Measurements from ENCODE around the gene TMA16. TPM values are rescaled to one million over a fixed set of nuclear protein-coding genes. Genes with fewer than 3 reads are reported as not detected.
"Not testable (repeated sequence)": the region's sequence is repeated elsewhere in the genome, so short reads cannot be mapped to it uniquely, and the experiment has no call there.

TMA16 gene
- total RNA-seq, 4 donors from 2014 or later, result 11.8 to 21.1 (median 18.7) TPM

- no peak overlapping the region for H3K27ac ChIP-seq
- H3K27me3 ChIP-seq, result no peaks in the 10 kb centered on the region
- TF ChIP-seq CTCF (IDR thresholded peaks at IDR 0.05) (no peak), POLR2AphosphoS5 (IDR thresholded peaks at IDR 0.05) (no peak), POLR2A (IDR thresholded peaks at IDR 0.05) (no peak), EP300 (IDR thresholded peaks at IDR 0.05) (no peak)
- peaks cover 0 to 66% of the 10 kb centered on the region in 2 donors for H3K36me3 ChIP-seq
- no peak overlapping the region for H3K4me3 ChIP-seq
- WGBS, 2 donors (ENCODE audit: low coverage in 1 of 2), result 92 to 96% methylated on average over 2 to 3 of the region's 4 CpGs
- no peaks in the 10 kb centered on the region for H3K9me3 ChIP-seq
- ATAC-seq, result no peak
- H3K4me1 ChIP-seq, result no peaks in the 10 kb centered on the region
Observed at GRCh38 chr4:163528653-163529052, 34.2 kb downstream of the TMA16 start.

GRCh38 chr4:163534056-163534455 is 39.6 kb downstream of the TMA16 start:
- H3K4me3 ChIP-seq, result no peak overlapping the region
- H3K27me3 ChIP-seq, result no peaks in the 10 kb centered on the region
- ATAC-seq, result no peak
- H3K36me3 ChIP-seq, result peaks cover 0 to 26% of the 10 kb centered on the region in 2 donors
- H3K9me3 ChIP-seq, result no peaks in the 10 kb centered on the region
- no peak overlapping the region for H3K27ac ChIP-seq
- H3K4me1 ChIP-seq, result no peaks in the 10 kb centered on the region
- WGBS, 2 donors (ENCODE audit: low coverage in 1 of 2), result 68 to 90% methylated on average over 3 to 4 of the region's 4 CpGs
- TF ChIP-seq POLR2AphosphoS5 (IDR thresholded peaks at IDR 0.05), result no peak
- TF ChIP-seq POLR2A (IDR thresholded peaks at IDR 0.05), result no peak
- no peak for TF ChIP-seq CTCF (IDR thresholded peaks at IDR 0.05)
- no peak for TF ChIP-seq EP300 (IDR thresholded peaks at IDR 0.05)

GRCh38 chr4:163535657-163536056 is 41.2 kb downstream of the TMA16 start:
- 56 to 75% methylated on average over 1 of the region's 1 CpG for WGBS, 2 donors (ENCODE audit: low coverage in 1 of 2)
- H3K4me1 ChIP-seq, result no peaks in the 10 kb centered on the region
- H3K4me3 ChIP-seq, result no peak overlapping the region
- no peak for ATAC-seq
- H3K27me3 ChIP-seq, result no peaks in the 10 kb centered on the region
- no peaks in the 10 kb centered on the region for H3K9me3 ChIP-seq
- H3K27ac ChIP-seq, result no peak overlapping the region
- peaks cover 0 to 14% of the 10 kb centered on the region in 2 donors for H3K36me3 ChIP-seq
- TF ChIP-seq POLR2AphosphoS5 (IDR thresholded peaks at IDR 0.05) (no peak), CTCF (IDR thresholded peaks at IDR 0.05) (no peak), EP300 (IDR thresholded peaks at IDR 0.05) (no peak)

- Histone ChIP-seq H3K9me3 (no peaks in the 10 kb centered on the region), H3K4me1 (no peaks in the 10 kb centered on the region), H3K4me3 (no peak overlapping the region), H3K27ac (no peak overlapping the region), H3K27me3 (no peaks in the 10 kb centered on the region), H3K36me3 (peaks cover 0 to 14% of the 10 kb centered on the region in 2 donors)
- 32 to 56% methylated on average over 2 of the region's 2 CpGs for WGBS, 2 donors (ENCODE audit: low coverage in 1 of 2)
- ATAC-seq, result no peak
- TF ChIP-seq POLR2A (IDR thresholded peaks at IDR 0.05), result no peak
- TF ChIP-seq CTCF (IDR thresholded peaks at IDR 0.05), result no peak
- TF ChIP-seq POLR2AphosphoS5 (IDR thresholded peaks at IDR 0.05), result no peak
- no peak for TF ChIP-seq EP300 (IDR thresholded peaks at IDR 0.05)
Observed at GRCh38 chr4:163536091-163536490, 41.6 kb downstream of the TMA16 start.

- no peak for ATAC-seq
- 97 to 98% methylated on average over 3 of the region's 3 CpGs for WGBS, 2 donors (ENCODE audit: low coverage in 1 of 2)
- H3K4me3 ChIP-seq, result no peak overlapping the region
- H3K36me3 ChIP-seq, result peaks cover 0 to 14% of the 10 kb centered on the region in 2 donors
- H3K27me3 ChIP-seq, result no peaks in the 10 kb centered on the region
- TF ChIP-seq POLR2A (IDR thresholded peaks at IDR 0.05), result no peak
- TF ChIP-seq CTCF (IDR thresholded peaks at IDR 0.05), result no peak
- no peak for TF ChIP-seq POLR2AphosphoS5 (IDR thresholded peaks at IDR 0.05)
- TF ChIP-seq EP300 (IDR thresholded peaks at IDR 0.05), result no peak
- H3K27ac ChIP-seq, result no peak overlapping the region
- no peaks in the 10 kb centered on the region for H3K9me3 ChIP-seq
- no peaks in the 10 kb centered on the region for H3K4me1 ChIP-seq
Observed at GRCh38 chr4:163537114-163537513, 42.6 kb downstream of the TMA16 start.

- WGBS, 2 donors (ENCODE audit: low coverage in 1 of 2), result 100% methylated on average over 4 of the region's 4 CpGs
- not testable (repeated sequence) for H3K27ac ChIP-seq, H3K27me3 ChIP-seq, H3K36me3 ChIP-seq, H3K4me3 ChIP-seq, H3K4me1 ChIP-seq, ATAC-seq, H3K9me3 ChIP-seq
Observed at GRCh38 chr4:163538820-163539219, 44.3 kb downstream of the TMA16 start.
